ENCODE results near the gene ARFGAP2. TPM values are rescaled to one million over a fixed set of nuclear protein-coding genes. Genes with fewer than 3 reads are reported as not detected.

Gene ARFGAP2
- total and polyA plus RNA-seq, 2 donors from 2014 or later, result 59.3 to 87.5 TPM

DNA sequence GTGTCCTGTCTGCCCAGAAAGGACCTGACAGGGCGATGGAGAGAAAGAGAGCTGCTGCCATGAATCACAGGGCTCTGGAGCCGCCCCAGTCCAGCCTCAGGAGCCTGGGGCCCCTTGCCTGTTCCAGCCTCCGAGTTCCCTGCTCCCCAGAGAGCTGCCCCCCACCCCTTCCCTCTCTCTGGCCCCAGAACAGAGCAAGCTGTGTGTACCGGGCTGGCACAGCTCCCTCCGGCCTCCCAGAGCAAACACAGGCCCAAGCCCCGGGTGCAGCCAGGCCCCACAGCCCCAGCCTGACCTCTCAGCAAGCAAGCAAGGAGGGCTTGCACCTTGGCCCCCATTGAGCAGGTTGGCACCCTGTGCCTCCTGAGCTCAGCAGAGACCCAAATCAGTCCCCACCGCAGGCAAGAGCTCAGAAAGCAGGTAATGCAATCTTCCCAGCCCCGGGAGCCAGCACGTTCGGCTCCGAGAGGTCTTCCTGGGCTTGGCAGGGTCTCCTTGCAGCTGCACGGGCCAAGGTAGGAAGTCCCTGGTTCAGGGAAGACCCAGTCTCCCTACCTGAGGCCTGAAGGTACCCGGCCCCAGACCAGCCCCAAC is 8.1 kb upstream of the ARFGAP2 start:
- FAIRE-seq (no peak), DNase-seq (no peak)
- Histone ChIP-seq H3K4me1 (ENCODE audit: control insufficient read depth in 2 of 3, insufficient read depth in 2 of 3, low read depth in 1 of 3, low read length in 3 of 3) (peaks cover 0 to 12% (median 6%) of the 10 kb centered on the region in 3 donors), H3K36me3 (ENCODE audit: control insufficient read depth in 2 of 3, insufficient read depth in 3 of 3, low read length in 3 of 3) (peaks cover 0 to 2% (median 0%) of the 10 kb centered on the region in 3 donors), H3K27ac (ENCODE audit: low read depth in 2 of 2, low read length in 2 of 2) (no peak overlapping the region), H3K9me3 (ENCODE audit: control insufficient read depth in 2 of 3, insufficient read depth in 1 of 3, low read length in 3 of 3) (no peaks in the 10 kb centered on the region), H3K4me3 (ENCODE audit: low read length in 3 of 3) (peak overlapping the region in 1 of 3 donors; percentile 74), H3K9ac (ENCODE audit: low read length in 3 of 3) (peak overlapping the region in 1 of 3 donors; percentile 7), H3K27me3 (ENCODE audit: control insufficient read depth, insufficient read depth, low read length) (no peaks in the 10 kb centered on the region)
- intact Hi-C loops (cut with DNase I), result no loop called here
- TF ChIP-seq, protein P1, sequence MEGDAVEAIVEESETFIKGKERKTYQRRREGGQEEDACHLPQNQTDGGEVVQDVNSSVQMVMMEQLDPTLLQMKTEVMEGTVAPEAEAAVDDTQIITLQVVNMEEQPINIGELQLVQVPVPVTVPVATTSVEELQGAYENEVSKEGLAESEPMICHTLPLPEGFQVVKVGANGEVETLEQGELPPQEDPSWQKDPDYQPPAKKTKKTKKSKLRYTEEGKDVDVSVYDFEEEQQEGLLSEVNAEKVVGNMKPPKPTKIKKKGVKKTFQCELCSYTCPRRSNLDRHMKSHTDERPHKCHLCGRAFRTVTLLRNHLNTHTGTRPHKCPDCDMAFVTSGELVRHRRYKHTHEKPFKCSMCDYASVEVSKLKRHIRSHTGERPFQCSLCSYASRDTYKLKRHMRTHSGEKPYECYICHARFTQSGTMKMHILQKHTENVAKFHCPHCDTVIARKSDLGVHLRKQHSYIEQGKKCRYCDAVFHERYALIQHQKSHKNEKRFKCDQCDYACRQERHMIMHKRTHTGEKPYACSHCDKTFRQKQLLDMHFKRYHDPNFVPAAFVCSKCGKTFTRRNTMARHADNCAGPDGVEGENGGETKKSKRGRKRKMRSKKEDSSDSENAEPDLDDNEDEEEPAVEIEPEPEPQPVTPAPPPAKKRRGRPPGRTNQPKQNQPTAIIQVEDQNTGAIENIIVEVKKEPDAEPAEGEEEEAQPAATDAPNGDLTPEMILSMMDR (IDR thresholded peaks at IDR 0.05; ENCODE audit: borderline replicate concordance, extremely low read depth, insufficient read depth), result no peak

DNA sequence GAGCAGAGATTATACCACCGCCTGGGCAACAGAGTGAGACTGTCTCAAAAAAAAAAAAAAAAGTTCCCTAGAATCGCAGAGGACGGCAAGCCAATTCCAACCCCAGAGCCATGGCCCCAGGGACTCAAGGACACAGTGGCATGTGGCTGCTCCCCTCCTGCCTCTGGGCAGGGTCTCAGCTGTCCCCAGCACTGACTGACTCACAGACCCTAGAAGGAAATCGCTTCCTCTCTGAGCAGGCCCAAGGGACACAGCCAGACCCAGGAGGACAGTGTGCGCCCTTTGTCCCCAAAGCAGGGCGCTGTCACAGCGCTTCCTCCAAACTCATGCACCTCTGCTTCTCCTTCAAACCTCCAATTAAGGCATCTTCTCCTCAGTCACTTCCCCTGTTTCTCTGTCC is 7.3 kb upstream of the ARFGAP2 start:
- Histone ChIP-seq H3K36me3 (ENCODE audit: control insufficient read depth in 2 of 3, insufficient read depth in 3 of 3, low read length in 3 of 3) (peaks cover 0 to 2% (median 0%) of the 10 kb centered on the region in 3 donors), H3K9ac (ENCODE audit: low read length in 3 of 3) (no peak overlapping the region), H3K27me3 (ENCODE audit: control insufficient read depth, insufficient read depth, low read length) (no peaks in the 10 kb centered on the region), H3K4me3 (ENCODE audit: low read length in 3 of 3) (no peak overlapping the region), H3K9me3 (ENCODE audit: control insufficient read depth in 2 of 3, insufficient read depth in 1 of 3, low read length in 3 of 3) (no peaks in the 10 kb centered on the region), H3K27ac (ENCODE audit: low read depth in 2 of 2, low read length in 2 of 2) (no peak overlapping the region), H3K4me1 (ENCODE audit: control insufficient read depth in 2 of 3, insufficient read depth in 2 of 3, low read depth in 1 of 3, low read length in 3 of 3) (peaks cover 0 to 12% (median 6%) of the 10 kb centered on the region in 3 donors)
- no peak for DNase-seq
- intact Hi-C loops (cut with DNase I), result no loop called here
- FAIRE-seq, result no peak
- TF ChIP-seq, protein P1 (IDR thresholded peaks at IDR 0.05; ENCODE audit: borderline replicate concordance, extremely low read depth, insufficient read depth), result no peak

DNA sequence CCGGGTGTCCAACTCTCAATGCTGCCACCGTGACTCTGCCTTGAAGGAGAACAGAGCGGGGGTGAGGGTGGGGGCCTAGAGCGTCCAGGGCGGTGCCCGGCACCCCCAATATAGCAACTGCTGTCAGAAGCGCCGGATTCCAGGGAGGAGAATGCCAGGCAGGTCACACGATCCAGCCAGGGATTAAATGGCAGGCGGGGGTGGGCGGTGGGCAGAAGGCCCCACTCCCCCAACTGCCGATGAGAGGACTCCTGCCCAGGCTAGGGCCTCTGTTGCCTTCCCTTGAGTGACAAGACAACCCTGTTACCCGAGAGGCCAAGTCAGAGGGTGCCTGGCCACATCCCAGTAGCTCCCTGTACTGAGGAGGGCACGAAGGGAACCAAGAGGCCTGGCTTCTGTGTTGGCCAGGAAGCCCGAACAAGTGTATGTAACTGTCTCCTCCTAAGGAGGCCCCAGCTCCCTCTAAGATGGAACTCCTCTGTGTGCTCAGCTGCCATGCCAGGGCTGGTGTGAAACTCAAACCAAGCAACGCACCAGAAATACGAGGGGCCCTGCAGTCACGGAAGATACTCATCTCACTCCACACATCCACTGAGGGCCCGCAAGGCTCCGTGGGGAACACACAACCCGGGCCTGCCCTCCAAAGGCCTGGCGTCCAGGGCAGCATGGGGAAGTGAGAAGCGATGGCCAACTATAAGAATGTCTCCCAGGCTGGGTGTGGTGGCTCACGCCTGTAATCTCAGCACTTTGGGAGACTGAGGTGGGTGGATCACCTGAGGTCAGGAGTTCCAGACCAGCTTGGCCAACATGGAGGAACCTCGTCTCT is 6.6 kb upstream of the ARFGAP2 start:
- Histone ChIP-seq H3K9me3 (ENCODE audit: control insufficient read depth in 2 of 3, insufficient read depth in 1 of 3, low read length in 3 of 3) (no peaks in the 10 kb centered on the region), H3K27me3 (ENCODE audit: control insufficient read depth, insufficient read depth, low read length) (no peaks in the 10 kb centered on the region), H3K4me1 (ENCODE audit: control insufficient read depth in 2 of 3, insufficient read depth in 2 of 3, low read depth in 1 of 3, low read length in 3 of 3) (peaks cover 0 to 12% (median 6%) of the 10 kb centered on the region in 3 donors), H3K4me3 (ENCODE audit: low read length in 3 of 3) (no peak overlapping the region), H3K36me3 (ENCODE audit: control insufficient read depth in 2 of 3, insufficient read depth in 3 of 3, low read length in 3 of 3) (peaks cover 0 to 2% (median 0%) of the 10 kb centered on the region in 3 donors), H3K9ac (ENCODE audit: low read length in 3 of 3) (no peak overlapping the region), H3K27ac (ENCODE audit: low read depth in 2 of 2, low read length in 2 of 2) (no peak overlapping the region)
- no peak for FAIRE-seq
- intact Hi-C loops (cut with DNase I), result no loop called here
- TF ChIP-seq, protein P1 (IDR thresholded peaks at IDR 0.05; ENCODE audit: borderline replicate concordance, extremely low read depth, insufficient read depth), result no peak
- no peak for DNase-seq

All from kidney (tissue), 14 donors.